ENCODE data around the gene SPATA46. TPM values are rescaled to one million over a fixed set of nuclear protein-coding genes. Genes with fewer than 3 reads are reported as not detected.

SPATA46 gene
- polyA plus RNA-seq, 1 of the 3 experiments (the other 2 are of a cell fraction) = not detected

DNA sequence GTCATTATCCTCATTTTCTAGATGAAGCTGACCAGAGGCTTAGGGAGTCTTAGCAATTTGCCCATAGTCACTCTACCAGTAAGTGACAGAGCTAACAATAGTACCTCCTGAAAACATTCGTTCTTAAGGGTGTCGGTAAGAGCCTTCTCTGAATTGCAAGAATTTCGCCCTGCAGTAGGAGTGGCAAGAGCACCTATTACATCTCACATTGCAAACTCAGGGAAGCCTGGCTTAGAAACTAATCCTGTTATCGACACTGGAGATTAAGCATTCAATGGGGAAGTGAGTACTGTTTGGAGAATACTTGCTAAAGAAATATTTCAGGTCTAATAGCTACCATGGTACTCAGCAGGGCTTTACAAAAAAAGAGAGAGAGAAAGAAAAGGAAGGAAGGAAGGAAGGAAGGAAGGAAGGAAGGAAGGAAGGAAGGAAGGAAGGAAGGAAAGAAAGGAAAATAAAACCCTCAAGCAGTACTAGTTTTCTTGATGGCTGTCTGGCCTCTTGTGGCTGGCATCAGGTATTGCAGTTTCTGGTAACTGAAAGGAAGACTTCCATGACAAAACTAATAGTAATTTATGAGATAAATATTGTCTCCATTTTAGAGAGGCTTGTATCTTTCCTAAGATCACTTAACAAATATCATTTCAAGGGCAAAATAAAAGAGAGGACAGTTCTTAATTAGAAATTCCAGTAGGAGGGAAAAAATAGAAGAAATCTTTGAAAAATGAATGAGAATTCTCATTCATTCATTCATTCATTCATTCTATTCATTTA lies 15.3 kb upstream of the SPATA46 start:
- Histone ChIP-seq H3K27me3 (ENCODE audit: insufficient read depth) (peaks cover 4% of the 10 kb centered on the region; the same call in 1 of the 2 replicates), H2AFZ (ENCODE audit: low read depth) (no peak overlapping the region), H3K4me1 (ENCODE audit: control insufficient read depth in 1 of 2, insufficient read depth in 2 of 2, low read depth in 1 of 2, low read length in 1 of 2) (peaks cover 0 to 19% of the 10 kb centered on the region in 2 experiments; a peak in 1 of 4 replicates), H3F3A (replicated peaks; ENCODE audit: insufficient read depth) (peaks cover 5% of the 10 kb centered on the region), H3K36me3 (replicated peaks in 1 of 2; ENCODE audit: control insufficient read depth in 1 of 2, insufficient read depth in 2 of 2, low read length in 1 of 2) (no peaks in the 10 kb centered on the region), H3K9me3 (no peaks in the 10 kb centered on the region), H3K79me2 (ENCODE audit: insufficient read depth) (no peaks in the 10 kb centered on the region), H3K4me3 (ENCODE audit: low read depth in 2 of 2, low read length in 1 of 2) (no peak overlapping the region), H3K27ac (ENCODE audit: low read depth in 2 of 2, low read length in 1 of 2) (no peak overlapping the region), H4K20me1 (ENCODE audit: insufficient read depth) (no peaks in the 10 kb centered on the region), H3K9me2 (no peaks in the 10 kb centered on the region), H3K9ac (no peak overlapping the region), H3K4me2 (no peak overlapping the region)
- peak; percentile 87 for TF ChIP-seq SMC3 (IDR thresholded peaks at IDR 0.05; ENCODE audit: low read depth, low read length)
- TF ChIP-seq EP300 (IDR thresholded peaks at IDR 0.05; ENCODE audit: borderline replicate concordance in 1 of 2, low read depth in 1 of 2, low read length in 1 of 2) = no peak
- TF ChIP-seq FOXJ3 (CRISPR knock-in tag; IDR thresholded peaks at IDR 0.05) = no peak
- no peak for TF ChIP-seq FOSL2 (IDR thresholded peaks at IDR 0.05; ENCODE audit: borderline replicate concordance, low read depth)
- TF ChIP-seq RXRA (IDR thresholded peaks at IDR 0.05; ENCODE audit: borderline replicate concordance, low read depth) = no peak
- no peak for TF ChIP-seq FOXM1 (IDR thresholded peaks at IDR 0.05; ENCODE audit: low read depth)
- TF ChIP-seq MXI1 (IDR thresholded peaks at IDR 0.05; ENCODE audit: low read depth, low read length) = no peak
- TF ChIP-seq JUND (IDR thresholded peaks at IDR 0.05) = no peak
- TF ChIP-seq, protein P1, sequence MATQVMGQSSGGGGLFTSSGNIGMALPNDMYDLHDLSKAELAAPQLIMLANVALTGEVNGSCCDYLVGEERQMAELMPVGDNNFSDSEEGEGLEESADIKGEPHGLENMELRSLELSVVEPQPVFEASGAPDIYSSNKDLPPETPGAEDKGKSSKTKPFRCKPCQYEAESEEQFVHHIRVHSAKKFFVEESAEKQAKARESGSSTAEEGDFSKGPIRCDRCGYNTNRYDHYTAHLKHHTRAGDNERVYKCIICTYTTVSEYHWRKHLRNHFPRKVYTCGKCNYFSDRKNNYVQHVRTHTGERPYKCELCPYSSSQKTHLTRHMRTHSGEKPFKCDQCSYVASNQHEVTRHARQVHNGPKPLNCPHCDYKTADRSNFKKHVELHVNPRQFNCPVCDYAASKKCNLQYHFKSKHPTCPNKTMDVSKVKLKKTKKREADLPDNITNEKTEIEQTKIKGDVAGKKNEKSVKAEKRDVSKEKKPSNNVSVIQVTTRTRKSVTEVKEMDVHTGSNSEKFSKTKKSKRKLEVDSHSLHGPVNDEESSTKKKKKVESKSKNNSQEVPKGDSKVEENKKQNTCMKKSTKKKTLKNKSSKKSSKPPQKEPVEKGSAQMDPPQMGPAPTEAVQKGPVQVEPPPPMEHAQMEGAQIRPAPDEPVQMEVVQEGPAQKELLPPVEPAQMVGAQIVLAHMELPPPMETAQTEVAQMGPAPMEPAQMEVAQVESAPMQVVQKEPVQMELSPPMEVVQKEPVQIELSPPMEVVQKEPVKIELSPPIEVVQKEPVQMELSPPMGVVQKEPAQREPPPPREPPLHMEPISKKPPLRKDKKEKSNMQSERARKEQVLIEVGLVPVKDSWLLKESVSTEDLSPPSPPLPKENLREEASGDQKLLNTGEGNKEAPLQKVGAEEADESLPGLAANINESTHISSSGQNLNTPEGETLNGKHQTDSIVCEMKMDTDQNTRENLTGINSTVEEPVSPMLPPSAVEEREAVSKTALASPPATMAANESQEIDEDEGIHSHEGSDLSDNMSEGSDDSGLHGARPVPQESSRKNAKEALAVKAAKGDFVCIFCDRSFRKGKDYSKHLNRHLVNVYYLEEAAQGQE (IDR thresholded peaks at IDR 0.05; ENCODE audit: low read depth, low read length) = no peak
- no peak for TF ChIP-seq EZH2phosphoT487 (IDR thresholded peaks at IDR 0.05; ENCODE audit: borderline replicate concordance, low read depth)
- TF ChIP-seq, protein P2, sequence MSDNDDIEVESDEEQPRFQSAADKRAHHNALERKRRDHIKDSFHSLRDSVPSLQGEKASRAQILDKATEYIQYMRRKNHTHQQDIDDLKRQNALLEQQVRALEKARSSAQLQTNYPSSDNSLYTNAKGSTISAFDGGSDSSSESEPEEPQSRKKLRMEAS (IDR thresholded peaks at IDR 0.05; ENCODE audit: low read depth) = no peak
- TF ChIP-seq ELF1 (IDR thresholded peaks at IDR 0.05) = no peak
- TF ChIP-seq RAD21 (IDR thresholded peaks at IDR 0.05; ENCODE audit: low read length) = peak; percentile 87
- TF ChIP-seq, protein P3, sequence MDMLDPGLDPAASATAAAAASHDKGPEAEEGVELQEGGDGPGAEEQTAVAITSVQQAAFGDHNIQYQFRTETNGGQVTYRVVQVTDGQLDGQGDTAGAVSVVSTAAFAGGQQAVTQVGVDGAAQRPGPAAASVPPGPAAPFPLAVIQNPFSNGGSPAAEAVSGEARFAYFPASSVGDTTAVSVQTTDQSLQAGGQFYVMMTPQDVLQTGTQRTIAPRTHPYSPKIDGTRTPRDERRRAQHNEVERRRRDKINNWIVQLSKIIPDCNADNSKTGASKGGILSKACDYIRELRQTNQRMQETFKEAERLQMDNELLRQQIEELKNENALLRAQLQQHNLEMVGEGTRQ (IDR thresholded peaks at IDR 0.05; ENCODE audit: borderline replicate concordance, low read depth, low read length) = no peak
- no peak for TF ChIP-seq TEAD4 (IDR thresholded peaks at IDR 0.05; ENCODE audit: borderline replicate concordance, insufficient read depth)
- TF ChIP-seq, protein P4, sequence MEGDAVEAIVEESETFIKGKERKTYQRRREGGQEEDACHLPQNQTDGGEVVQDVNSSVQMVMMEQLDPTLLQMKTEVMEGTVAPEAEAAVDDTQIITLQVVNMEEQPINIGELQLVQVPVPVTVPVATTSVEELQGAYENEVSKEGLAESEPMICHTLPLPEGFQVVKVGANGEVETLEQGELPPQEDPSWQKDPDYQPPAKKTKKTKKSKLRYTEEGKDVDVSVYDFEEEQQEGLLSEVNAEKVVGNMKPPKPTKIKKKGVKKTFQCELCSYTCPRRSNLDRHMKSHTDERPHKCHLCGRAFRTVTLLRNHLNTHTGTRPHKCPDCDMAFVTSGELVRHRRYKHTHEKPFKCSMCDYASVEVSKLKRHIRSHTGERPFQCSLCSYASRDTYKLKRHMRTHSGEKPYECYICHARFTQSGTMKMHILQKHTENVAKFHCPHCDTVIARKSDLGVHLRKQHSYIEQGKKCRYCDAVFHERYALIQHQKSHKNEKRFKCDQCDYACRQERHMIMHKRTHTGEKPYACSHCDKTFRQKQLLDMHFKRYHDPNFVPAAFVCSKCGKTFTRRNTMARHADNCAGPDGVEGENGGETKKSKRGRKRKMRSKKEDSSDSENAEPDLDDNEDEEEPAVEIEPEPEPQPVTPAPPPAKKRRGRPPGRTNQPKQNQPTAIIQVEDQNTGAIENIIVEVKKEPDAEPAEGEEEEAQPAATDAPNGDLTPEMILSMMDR (IDR thresholded peaks at IDR 0.05) = peak; percentile 80
- POLR2A ChIA-PET = no interaction called here
- peak; percentile 54 for DNase-seq
- 64% methylated on average over 4 of the region's 4 CpGs for WGBS (ENCODE audit: low lambda C conversion rate)
- CTCF ChIA-PET = interaction anchor here (0.6 to 6.2 kb wide), 33 partner anchors 8 to 599 kb away, joined by 3 to 63 read pairs (median 4); partner anchors contain the start of gene C1orf226
